Measurements from ENCODE around the gene MBOAT2.

Gene MBOAT2

DNA sequence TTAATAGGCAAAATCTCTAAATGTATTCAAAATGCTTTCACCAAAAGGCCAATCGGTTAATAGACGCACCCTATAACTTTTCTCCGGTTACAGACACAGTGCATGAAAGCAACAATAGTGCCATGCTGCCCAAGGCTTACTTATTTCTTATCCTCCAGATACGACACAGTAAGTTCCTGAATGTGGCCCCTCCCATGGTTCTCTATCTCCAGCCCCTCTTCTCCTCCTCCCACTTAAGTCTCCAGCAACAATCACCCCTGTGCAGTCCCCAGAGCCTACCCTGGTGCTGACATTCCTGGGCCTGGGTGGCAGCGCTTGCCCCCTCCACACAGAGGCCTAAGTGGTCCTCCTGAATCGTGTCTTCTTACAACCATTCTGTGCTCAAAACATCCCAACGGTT is 169.6 kb downstream of the MBOAT2 start:
- in situ Hi-C loops (cut with HindIII; ENCODE audit: low sequenced_read_pairs): no loop called here
- no peak for DNase-seq (ENCODE audit: low read depth, low spot score)
- TF ChIP-seq, protein P1, sequence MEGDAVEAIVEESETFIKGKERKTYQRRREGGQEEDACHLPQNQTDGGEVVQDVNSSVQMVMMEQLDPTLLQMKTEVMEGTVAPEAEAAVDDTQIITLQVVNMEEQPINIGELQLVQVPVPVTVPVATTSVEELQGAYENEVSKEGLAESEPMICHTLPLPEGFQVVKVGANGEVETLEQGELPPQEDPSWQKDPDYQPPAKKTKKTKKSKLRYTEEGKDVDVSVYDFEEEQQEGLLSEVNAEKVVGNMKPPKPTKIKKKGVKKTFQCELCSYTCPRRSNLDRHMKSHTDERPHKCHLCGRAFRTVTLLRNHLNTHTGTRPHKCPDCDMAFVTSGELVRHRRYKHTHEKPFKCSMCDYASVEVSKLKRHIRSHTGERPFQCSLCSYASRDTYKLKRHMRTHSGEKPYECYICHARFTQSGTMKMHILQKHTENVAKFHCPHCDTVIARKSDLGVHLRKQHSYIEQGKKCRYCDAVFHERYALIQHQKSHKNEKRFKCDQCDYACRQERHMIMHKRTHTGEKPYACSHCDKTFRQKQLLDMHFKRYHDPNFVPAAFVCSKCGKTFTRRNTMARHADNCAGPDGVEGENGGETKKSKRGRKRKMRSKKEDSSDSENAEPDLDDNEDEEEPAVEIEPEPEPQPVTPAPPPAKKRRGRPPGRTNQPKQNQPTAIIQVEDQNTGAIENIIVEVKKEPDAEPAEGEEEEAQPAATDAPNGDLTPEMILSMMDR (IDR thresholded peaks at IDR 0.05; ENCODE audit: low read depth, low read length): no peak
- no peak overlapping the region for H3K4me3 ChIP-seq (ENCODE audit: low read depth, low read length)

DNA sequence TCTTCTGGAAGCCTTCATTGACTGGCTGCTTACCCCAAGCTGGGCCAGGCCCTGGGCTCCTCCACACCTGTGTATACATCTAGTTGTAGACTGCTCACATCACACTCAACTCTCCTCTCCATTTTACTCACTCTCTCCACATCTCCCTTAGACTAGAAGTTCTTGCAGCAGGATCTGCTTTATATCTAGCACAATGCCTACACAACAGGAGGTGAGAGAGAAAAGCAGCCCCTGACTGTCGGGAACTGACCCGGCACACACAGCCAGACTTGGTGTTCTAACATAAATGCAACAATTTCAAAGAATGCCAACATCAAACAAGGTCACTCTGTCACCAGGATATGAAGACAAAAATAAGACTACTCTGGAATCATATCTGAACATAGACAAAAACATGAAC is 172.0 kb downstream of the MBOAT2 start:
- no peak for DNase-seq (ENCODE audit: low read depth, low spot score)
- no peak overlapping the region for H3K4me3 ChIP-seq (ENCODE audit: low read depth, low read length)
- TF ChIP-seq, protein P1 (IDR thresholded peaks at IDR 0.05; ENCODE audit: low read depth, low read length): no peak
- in situ Hi-C loops (cut with HindIII; ENCODE audit: low sequenced_read_pairs): no loop called here

DNA sequence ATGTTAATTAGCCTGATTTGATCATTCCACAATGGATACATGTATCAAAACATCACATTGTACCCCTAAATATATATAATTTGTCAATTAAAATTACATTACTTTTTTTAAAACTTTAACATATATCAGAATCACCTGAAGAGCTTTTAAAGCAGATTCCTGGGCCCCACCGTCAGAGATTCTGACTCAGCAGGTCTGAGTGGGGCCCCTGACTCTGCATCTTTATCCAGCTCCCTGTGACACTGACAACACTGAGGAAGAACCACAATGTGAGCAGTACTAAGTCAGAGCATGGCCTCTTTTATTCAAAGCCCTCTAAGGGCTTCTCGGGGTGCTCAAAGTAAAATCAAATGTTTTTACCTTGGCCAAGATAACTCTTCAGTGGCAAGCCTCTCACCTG is 175.8 kb downstream of the MBOAT2 start:
- TF ChIP-seq, protein P1 (IDR thresholded peaks at IDR 0.05; ENCODE audit: low read depth, low read length): no peak
- DNase-seq (ENCODE audit: low read depth, low spot score): no peak
- H3K4me3 ChIP-seq (ENCODE audit: low read depth, low read length): no peak overlapping the region
- in situ Hi-C loops (cut with HindIII; ENCODE audit: low sequenced_read_pairs): no loop called here

DNA sequence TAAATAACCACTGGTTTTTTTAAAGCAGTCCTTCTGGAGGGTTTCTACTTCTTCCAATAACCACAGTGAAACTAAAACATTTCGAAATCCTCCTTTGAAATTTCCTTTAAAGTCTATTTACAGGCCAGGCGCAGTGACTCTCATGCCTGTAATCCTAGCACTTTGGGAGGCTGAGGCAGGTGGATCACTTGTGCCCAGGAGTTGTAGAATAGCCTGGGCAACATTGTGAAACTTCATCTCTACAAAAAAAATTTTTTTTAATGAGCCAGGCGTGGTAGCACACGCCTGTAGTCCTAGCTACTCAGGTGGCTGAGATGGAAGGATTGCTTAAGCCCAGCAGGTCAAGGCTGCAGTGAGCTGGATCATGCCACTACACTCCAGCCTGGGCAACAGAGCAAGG is 181.3 kb downstream of the MBOAT2 start:
- in situ Hi-C loops (cut with HindIII; ENCODE audit: low sequenced_read_pairs): no loop called here
- TF ChIP-seq, protein P1 (IDR thresholded peaks at IDR 0.05; ENCODE audit: low read depth, low read length): no peak
- DNase-seq (ENCODE audit: low read depth, low spot score): no peak
- no peak overlapping the region for H3K4me3 ChIP-seq (ENCODE audit: low read depth, low read length)

DNA sequence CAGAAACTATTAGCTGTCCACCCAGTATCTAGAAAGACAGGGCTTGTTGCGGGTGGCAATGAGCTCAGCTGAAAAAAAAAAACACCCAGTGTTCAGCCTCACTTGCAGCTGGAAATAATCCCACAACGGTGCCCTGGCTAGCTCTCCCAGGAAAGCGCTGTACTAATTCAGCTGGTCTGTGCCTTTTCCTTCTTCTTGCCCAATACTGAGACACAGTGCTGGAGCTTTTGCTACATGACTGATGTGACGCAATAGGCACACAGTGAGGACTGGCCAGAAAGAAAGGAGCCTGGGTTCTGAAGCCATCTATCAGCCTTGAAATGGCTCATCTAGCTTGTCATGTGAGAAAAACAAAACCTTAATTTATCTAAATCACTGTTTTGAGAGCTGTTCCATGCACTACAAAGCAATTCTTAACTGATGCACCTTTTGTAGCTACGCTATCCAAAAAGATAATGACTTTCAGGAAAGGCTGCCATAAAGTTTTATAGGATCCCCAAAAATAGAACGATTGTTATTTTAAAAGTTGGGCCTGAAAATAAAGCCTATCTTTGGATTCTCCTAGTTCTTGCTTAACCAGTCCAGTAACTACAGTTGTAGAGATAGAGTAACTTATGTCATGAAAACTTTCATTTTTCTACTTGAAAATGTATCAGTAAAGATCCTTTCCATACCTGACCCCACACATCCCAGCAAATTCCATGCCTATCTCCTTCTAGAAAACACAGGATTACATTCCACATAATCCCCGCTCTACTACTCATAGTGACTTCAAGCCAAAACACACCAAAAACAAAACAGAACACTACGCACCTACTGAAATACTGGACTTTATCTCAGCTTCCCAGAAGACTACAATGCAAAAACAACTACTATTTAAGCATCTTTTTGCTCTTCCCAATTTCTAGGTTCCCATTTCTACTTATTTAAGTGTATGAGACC is 181.9 kb downstream of the MBOAT2 start:
- peak; percentile 25 for DNase-seq (ENCODE audit: low read depth, low spot score)
- in situ Hi-C loops (cut with HindIII; ENCODE audit: low sequenced_read_pairs): no loop called here
- H3K4me3 ChIP-seq (ENCODE audit: low read depth, low read length): no peak overlapping the region
- TF ChIP-seq, protein P1 (IDR thresholded peaks at IDR 0.05; ENCODE audit: low read depth, low read length): no peak

DNA sequence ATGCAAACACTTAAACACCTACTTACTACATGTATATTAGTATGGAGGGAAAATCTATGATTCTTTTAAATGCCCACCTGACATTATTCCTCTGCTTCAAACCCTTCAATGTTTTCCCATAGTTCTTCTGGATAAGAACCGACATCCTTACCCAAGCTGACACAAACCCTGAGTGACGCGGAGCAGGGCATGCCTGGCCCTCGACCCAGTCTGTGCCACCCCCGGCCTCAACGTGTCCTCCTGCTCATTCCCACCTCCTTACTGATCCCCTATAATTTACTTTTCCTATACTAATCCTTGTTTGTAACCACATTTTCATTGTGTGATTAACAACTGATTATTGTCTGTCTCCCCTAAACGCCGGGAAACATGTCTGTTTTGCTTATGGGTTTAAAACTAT is 183.5 kb downstream of the MBOAT2 start:
- in situ Hi-C loops (cut with HindIII; ENCODE audit: low sequenced_read_pairs): no loop called here
- no peak for DNase-seq (ENCODE audit: low read depth, low spot score)
- H3K4me3 ChIP-seq (ENCODE audit: low read depth, low read length): no peak overlapping the region
- TF ChIP-seq, protein P1 (IDR thresholded peaks at IDR 0.05; ENCODE audit: low read depth, low read length): no peak

All from astrocyte of the spinal cord (primary cell).